HepG2 (cell line): ENCODE results near the gene DOCK1.

Experiments used
- ATF6 ChIP-seq: sonication (generic); formaldehyde crosslinking; conservative IDR thresholded peaks from 2 replicates; pipeline ENCODE4 v1.4.0; 2020; ENCODE audit warnings: missing genetic modification reagents
- GATAD1 ChIP-seq: IDR thresholded peaks from 2 replicates; pipeline ENCODE4 v1.6.1; 2016; ENCODE audit warnings: missing genetic modification reagents, missing compliant biosample characterization
- HINFP ChIP-seq: sonication (generic); formaldehyde crosslinking; IDR thresholded peaks from 2 replicates; pipeline ENCODE4 v1.4.0; 2020; ENCODE audit warnings: low read depth, mild to moderate bottlenecking, missing genetic modification reagents
- KLF16 ChIP-seq, 2 experiments: sonication (generic) in 1 of 2; formaldehyde crosslinking in 1 of 2; IDR thresholded peaks; 2 replicates each; pipeline versions ENCODE4 v1.6.1 to v1.8.0; 2016 to 2023; ENCODE audit warnings: missing genetic modification reagents in 2 of 2, missing compliant biosample characterization in 1 of 2
- MTA1 ChIP-seq: sonication (generic); formaldehyde crosslinking; IDR thresholded peaks from 2 replicates; pipeline ENCODE4 v1.4.0; 2020; ENCODE audit warnings: missing genetic modification reagents, mild to moderate bottlenecking, borderline replicate concordance
- MXD1 ChIP-seq: sonication (generic); formaldehyde crosslinking; IDR thresholded peaks from 2 replicates; pipeline ENCODE4 v1.4.0; 2020; ENCODE audit warnings: mild to moderate bottlenecking, missing genetic modification reagents
- POLR2A ChIP-seq, 2 experiments: IDR thresholded peaks; 2 replicates each; pipeline ENCODE4 v1.6.1; 2011; ENCODE audit warnings: low read depth in 2 of 2, low read length in 2 of 2, mild to moderate bottlenecking in 1 of 2, moderate library complexity in 1 of 2; ENCODE audit not compliant: insufficient read depth in 1 of 2
- RFX5 ChIP-seq: IDR thresholded peaks from 2 replicates; pipeline ENCODE4 v1.6.1; 2011; ENCODE audit warnings: low read depth, low read length, improper control_type of control experiment
- RFXAP ChIP-seq: sonication (generic); formaldehyde crosslinking; IDR thresholded peaks from 2 replicates; pipeline ENCODE4 v1.4.0; 2020; ENCODE audit warnings: missing genetic modification reagents, borderline replicate concordance
- SRSF4 ChIP-seq: fragments of 200-400 bp; formaldehyde crosslinking; IDR thresholded peaks from one replicate; pipeline ENCODE4 v1.6.1; 2018; ENCODE audit warnings: mild to moderate bottlenecking, low read depth, low read length, moderate library complexity; ENCODE audit not compliant: poor library complexity, severe bottlenecking
- ZNF224 ChIP-seq: sonication (generic); formaldehyde crosslinking; IDR thresholded peaks from 2 replicates; pipeline ENCODE4 v1.5.0; 2020; ENCODE audit warnings: mild to moderate bottlenecking, missing genetic modification reagents
- ZNF232 ChIP-seq: sonication (generic); formaldehyde crosslinking; IDR thresholded peaks from 2 replicates; pipeline ENCODE4 v1.4.0; 2020; ENCODE audit warnings: missing genetic modification reagents, borderline replicate concordance
- ZZZ3 ChIP-seq: sonication (generic); formaldehyde crosslinking; IDR thresholded peaks from 2 replicates; pipeline ENCODE4 v1.4.0; 2020; ENCODE audit warnings: missing genetic modification reagents, mild to moderate bottlenecking, borderline replicate concordance
- TF ChIP-seq, protein P1 (sequence below): sonication (generic); formaldehyde crosslinking; IDR thresholded peaks from 2 replicates; pipeline ENCODE4 v1.5.0; 2020; ENCODE audit warnings: mild to moderate bottlenecking, missing genetic modification reagents, moderate library complexity

DNA sequence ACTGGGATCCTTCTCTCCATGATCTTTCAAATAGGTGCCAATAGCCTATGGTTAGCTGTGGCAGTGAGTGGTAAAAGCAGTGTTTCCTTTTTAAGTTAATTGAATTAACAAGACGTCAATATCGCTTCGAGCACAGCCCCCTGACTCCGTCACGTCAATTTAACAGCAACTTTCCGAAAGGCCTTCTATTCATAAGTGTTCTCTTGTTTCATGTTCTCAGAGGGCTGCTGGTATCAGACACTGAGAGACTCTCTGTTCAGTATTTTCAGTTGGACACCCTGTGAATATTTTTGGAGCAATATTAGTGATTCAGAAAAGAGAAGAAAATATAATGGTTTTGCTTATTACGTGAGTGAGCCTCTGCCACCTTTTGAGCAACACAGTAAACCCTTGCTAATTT lies 465.4 kb downstream of the DOCK1 start:
- TF ChIP-seq, protein P1, sequence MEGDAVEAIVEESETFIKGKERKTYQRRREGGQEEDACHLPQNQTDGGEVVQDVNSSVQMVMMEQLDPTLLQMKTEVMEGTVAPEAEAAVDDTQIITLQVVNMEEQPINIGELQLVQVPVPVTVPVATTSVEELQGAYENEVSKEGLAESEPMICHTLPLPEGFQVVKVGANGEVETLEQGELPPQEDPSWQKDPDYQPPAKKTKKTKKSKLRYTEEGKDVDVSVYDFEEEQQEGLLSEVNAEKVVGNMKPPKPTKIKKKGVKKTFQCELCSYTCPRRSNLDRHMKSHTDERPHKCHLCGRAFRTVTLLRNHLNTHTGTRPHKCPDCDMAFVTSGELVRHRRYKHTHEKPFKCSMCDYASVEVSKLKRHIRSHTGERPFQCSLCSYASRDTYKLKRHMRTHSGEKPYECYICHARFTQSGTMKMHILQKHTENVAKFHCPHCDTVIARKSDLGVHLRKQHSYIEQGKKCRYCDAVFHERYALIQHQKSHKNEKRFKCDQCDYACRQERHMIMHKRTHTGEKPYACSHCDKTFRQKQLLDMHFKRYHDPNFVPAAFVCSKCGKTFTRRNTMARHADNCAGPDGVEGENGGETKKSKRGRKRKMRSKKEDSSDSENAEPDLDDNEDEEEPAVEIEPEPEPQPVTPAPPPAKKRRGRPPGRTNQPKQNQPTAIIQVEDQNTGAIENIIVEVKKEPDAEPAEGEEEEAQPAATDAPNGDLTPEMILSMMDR (CRISPR knock-in tag): no peak
- no peak for TF ChIP-seq HINFP
- TF ChIP-seq GATAD1: no peak
- no peak for TF ChIP-seq ZNF232
- TF ChIP-seq RFX5: no peak
- no peak for TF ChIP-seq MTA1
- no peak for TF ChIP-seq ATF6 (CRISPR knock-in tag)
- TF ChIP-seq SRSF4: no peak
- TF ChIP-seq POLR2A (IDR thresholded peaks at IDR 0.05; ENCODE audit: insufficient read depth in 1 of 2, low read depth in 2 of 2, low read length in 2 of 2): no peak
- TF ChIP-seq KLF16 (CRISPR knock-in tag; IDR thresholded peaks at IDR 0.05): no peak
- TF ChIP-seq ZNF224 (CRISPR knock-in tag): no peak
- no peak for TF ChIP-seq MXD1 (CRISPR knock-in tag)
- no peak for TF ChIP-seq RFXAP
- no peak for TF ChIP-seq ZZZ3
